HG02870 (cell line): Measurements from ENCODE around the gene DLG1.

Source experiments
- ATAC-seq: cut with Tn5 transposase; IDR thresholded peaks from one replicate; pipeline ENCODE4 v1.9.1; 2021; ENCODE audit warnings: mild to moderate bottlenecking, moderate library complexity; ENCODE audit not compliant: unreplicated experiment

DLG1 gene

DNA sequence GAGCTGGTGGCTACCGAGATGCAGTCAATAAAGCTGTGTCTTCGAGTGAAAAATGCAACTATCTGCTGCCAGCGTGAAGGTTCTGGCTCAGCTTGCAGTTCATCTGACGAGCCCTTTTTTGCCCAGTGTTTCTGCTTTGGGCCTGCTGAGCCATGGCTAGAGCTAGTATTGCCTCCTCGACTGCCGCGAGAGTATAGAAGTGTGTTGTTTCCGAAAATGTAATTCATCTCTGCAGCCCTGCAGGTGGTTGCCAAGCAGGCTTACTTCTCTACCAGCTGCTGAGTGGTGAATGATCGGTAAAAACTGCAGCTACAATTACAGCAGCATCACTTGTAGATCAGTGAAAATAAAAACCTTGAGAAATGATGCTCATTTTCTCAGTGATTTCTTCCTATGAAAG, 114.8 kb downstream of the DLG1 start:
- ATAC-seq = no peak

DNA sequence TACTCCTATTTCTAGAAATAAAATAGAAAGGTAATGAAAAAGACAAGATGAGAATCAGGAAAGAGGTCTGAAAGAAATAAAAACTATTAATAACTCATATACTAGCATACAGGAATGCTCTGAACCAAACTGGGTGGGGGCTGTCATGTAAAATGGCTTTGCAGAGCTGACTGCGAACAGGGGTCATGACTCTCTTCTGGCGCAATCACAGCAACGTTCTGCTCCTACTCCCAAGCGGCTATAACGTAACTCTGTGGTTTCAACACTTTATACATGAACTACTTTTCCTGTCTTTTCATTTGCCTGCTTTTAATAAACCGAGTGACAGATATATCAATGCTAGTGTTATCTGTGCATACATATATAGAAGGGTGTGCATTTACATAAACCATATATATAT, 116.7 kb downstream of the DLG1 start:
- ATAC-seq = no peak

DNA sequence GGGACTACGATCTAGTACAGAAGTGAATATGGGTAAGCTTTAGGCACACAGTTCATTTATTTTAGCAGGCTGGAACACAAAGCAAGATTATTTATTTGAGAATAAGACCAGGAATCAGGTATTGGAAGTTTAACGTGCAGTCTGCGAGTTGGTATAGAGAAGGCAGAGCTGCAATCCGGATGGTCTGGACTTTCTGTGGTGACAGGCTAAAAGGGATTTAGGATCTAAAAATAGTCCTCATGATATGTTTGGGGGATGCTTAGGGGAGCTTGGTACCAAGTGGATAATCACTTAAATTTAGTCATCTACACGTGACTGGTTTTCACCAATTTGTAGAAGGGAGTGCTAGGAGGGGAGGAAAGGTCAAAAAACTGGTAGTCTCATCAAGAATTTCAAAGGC, 119.4 kb downstream of the DLG1 start:
- no peak for ATAC-seq

DNA sequence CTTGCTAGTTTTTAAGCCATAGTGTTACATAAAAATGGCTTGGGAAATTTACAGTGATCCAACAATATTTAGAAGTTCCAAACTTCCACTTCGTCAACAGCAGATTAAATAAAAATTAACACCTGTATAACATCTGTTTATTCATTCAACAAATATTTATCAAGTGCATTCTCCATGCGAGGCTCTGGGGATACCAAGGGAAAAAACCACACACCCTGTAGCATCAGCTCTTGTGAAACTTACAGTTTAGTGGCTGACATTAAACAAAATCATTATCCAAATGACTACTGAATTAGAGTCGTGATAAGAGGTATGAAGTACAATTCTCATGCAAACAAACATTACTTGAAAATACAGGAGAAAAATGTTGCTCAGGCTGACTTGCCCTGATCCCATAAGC, 122.9 kb downstream of the DLG1 start:
- ATAC-seq = no peak

DNA sequence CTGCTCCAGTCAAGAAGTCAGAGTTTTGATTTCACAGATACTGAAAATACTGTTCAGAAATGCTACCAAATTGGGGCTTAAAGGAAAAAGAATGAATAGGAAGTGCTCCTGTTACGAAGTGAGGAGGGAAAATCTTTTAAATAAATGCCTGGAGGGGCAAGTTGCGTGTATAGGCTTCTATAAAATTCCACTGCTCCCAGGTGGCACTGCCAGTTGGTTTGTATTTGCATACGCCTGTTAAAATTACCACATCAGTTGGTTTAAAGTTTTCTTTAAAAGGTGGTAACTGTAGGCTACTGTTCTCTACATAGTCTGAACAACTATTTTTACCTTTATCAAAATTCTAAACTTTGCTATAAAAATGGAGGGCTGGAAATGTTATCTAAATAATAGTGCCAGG, 123.5 kb downstream of the DLG1 start:
- ATAC-seq = no peak

DNA sequence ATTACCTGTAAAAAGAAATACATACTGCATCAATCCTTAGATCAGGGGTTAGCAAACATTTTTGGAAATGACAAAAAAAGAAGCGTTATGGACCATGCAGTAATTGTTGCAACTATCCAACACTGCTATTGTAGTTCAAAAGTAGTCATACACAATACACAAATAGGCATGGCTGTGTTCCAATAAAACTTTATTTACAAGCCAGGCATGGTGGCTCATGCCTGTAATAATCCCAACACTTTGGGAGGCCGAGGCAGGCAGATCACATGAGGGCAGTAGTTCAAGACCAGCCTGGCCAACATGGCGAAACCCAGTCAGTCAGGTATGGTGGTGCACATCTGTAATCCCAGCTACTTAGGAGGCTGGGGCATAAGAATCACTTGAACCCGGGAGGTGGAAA, 124.8 kb downstream of the DLG1 start:
- ATAC-seq = no peak

DNA sequence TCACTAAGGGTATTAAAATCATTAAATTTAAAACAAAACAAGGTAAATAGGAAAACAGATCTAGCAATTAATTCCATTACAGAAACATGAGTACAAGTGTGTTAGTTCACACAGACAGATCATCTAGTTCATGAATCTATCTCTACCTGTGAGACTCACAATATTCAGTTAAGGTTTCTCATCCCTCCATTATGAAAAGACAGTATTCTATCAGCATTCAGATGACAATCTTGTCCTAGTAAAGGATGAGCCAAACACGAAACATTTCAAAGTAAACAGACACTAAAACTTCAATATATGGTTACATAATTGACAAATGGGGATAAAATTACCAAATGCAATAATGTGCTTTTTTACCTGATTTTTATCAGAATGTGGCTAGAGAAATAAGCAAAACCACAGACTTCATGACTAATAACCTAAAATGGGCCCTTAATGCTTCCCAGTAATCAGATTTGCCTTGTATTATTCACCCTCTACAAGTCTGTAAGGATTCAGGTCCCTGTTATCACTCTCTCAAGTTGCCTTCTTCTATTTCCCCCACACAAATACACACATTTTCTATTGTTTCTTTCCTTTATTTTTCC, 126.8 kb downstream of the DLG1 start:
- no peak for ATAC-seq

DNA sequence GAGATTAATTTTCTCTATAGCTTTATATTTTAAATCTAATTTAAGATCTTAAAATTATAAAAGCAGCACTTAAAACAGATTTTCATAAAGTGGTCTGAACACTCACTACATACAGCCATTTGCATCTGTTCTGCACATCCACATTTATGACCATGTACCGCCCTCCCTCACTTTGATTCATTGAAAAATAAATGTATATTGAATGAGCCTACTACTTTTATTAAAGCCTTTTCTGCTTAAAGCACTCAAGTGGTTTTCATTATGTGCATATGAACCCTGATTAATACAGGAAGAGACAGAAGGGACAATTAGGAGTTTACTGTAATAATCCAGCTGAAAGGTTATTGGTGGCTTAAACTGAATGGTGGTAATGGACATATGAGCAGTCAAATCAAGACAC, 129.4 kb downstream of the DLG1 start:
- no peak for ATAC-seq

DNA sequence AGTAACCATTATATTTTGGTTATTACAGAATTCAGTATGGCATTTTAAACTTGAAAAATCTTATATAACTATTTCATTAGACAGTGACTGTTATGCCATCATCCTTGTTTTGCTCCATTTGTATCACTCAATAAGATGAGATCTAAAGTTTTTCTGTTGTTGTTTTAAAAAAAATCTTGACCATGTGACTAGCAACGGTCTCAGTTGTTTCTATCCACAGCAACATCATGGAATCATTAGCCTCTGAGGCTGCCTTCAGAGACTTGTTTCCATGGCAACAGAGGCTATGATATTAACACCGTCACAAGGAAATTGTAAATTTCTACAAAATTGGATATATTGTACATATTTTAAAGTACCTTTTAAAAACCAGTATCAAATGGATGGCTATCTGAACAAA, 129.8 kb downstream of the DLG1 start:
- no peak for ATAC-seq

DNA sequence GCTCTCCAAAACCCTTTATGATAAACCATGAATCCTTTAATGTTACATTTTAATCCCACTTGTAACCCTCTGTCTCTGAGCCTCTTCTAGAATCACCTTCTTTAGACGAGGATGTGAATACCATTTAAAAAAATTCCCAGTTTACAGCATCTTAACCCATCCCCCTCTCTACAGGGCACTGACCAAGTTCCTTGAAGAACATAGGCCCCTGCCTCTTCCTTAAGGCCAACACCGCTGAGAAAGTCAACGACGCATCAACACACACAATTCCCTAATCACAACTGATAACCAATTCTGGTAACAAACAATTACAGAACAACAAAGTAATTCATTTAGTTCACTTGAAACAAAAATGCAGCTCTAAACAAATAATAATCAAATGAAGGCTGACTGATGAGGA, 130.3 kb downstream of the DLG1 start:
- ATAC-seq = no peak

DNA sequence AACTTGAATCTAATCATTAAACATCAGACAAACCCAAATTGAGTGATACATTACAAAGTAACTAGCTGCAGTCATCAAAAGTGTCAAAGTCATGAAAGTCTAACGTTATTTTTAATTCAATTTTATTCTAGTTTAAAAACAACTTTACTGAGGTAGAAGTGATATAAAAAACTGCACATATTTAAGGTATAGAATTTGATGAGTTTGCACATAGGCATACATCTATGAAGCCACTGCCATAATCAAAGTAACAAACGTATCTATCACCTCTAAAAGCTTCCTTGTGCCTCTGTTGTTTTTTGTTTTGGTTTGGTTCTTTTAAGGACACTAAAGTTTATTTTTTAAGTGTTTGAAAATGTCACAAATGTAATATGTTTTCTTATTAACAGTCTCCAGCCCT, 130.9 kb downstream of the DLG1 start:
- ATAC-seq = no peak

DNA sequence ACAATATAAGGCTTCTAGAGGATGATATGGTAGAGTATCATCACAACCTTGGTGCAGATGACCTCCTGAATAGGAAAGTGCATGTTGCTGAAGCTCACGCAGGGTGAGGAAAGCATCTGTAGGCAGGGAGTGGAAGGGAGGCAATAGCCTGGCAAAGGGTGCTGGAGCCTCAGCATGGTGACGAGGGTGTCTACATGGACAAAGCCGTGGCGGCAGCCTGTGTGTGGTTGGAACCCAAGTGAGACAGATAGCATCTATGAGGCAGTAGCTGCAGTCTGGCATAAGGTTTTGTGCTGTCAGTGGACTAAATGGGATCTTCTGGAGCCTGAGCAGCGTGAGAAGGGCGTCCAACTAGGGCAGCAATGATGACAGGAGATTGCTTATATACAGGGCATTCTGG, 132.5 kb downstream of the DLG1 start:
- no peak for ATAC-seq

DNA sequence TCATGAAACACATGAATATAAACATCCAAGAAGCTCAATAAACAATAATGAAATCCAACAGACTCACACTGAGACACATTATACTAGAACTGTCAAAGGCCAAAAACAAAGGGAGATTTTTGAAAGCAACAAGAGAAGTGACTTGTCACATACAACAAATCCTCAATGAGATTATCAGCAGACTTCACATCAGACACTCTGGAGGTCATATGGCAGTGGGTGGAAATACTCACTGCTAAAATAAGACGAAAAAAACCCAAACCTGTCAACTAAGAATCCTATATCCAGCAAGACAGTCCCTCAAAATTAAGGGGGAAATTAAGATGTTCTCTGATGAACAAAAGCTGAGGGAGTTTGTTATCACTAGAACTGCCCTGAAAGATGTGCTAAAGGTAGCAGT, 143.4 kb downstream of the DLG1 start:
- ATAC-seq = no peak

DNA sequence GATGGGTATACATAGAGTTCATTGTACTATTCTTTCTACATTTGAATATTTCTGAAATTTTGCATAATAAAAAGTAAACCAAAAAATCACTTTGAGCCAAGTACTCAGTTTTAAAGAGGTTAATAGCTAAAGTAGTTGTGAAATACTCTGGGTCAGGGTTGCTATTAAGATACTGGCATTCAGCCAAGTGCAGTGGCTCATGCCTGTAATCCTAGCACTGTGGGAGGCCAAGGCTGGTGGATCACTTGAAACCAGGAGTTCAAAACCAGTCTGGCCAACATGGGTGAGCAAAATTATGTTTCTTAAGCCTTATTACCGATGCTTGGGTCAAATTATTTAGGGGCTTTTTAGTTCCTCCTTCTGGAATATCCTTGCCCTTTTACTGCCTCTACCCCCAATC, 146.8 kb downstream of the DLG1 start:
- no peak for ATAC-seq

DNA sequence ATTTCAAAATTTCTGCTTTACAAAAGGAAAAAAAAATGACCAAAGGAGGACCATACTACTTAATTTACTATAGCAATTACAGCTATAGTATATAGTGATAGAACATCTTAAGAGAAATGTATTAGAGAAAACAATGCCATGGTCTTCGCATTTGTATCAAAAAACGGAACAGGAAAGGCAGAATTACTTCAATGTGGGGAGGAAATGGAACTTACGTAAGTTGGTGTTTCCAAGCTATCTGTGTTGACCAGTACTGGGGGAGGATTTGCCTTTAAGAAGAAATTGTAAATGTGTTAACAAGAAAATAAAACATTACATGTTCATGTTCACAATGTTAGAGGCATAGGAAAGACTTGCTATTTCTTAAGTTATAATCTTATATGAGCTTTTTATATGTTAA, 148.9 kb downstream of the DLG1 start:
- no peak for ATAC-seq

DNA sequence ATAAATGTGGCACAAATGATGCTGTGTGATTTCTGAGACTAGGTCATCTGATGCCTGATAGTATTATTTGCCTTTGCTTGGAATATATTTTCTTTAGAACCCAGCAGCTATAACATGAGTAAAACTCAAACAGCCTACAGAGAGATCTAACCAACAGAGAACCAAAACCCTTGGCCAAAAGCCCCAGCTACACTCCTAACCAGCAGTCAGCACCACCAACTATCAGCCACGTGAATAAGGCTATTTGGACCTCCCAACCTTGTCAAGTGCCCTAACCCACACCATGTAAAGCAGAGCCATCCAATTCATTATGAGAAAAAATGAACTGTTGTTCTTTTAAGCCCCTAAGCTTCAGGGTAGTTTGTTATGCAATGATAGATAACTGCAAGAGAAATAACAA, 154.2 kb downstream of the DLG1 start:
- ATAC-seq = no peak

DNA sequence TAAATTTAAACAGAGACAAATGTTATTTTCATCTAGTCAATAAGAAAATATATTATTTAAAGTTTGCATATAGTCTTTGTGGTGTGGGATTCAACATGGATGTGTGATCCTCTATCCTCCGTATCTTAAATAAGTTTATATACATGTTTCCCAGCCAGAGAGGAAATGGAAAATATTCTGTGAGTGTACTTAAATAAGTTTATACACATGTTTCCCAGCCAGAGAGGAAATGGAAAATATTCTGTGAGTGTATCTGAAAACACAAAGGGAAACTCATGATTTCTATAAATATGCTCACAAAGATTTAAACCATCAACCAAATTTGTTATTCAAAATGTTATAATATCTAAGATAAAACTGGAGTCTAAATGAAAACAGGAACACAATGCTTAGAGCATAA, 158.8 kb downstream of the DLG1 start:
- no peak for ATAC-seq

DNA sequence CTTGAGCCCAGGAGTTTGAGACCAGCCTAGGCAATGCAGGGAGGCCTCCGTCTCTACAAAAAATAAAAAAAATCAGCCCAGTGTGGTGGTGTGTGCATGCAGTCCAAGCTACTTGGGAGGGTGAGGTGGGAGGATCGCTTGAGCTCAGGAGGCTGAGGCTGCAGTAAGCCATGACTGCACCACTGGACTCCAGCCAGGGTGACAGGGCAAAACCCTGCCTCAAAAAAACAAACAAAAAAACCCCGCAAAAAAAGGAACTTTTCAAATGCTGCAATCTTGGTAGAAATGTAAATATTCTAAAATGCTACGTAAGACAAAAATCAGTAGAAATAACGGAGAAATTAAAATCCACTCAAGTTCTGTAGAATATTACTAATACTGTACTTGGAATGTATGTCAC, 160.7 kb downstream of the DLG1 start:
- ATAC-seq = no peak

DNA sequence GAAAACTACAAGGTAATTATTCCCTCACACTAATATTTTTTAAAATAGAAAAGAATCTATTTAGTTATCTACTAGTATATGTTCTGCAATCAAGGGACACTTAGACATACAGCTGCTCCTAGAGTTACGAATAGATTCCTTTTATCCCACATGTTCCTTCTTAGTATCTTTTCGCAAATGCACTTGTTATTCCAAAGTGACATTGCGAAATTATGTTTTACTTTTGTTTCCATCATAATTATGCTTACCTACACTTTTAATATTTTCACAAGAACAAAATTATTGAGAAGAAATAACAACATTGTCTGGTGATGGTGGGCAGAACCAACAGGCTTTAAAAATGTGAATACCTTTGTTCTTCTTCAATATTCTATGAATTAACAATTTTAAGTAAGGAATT, 161.7 kb downstream of the DLG1 start:
- no peak for ATAC-seq

DNA sequence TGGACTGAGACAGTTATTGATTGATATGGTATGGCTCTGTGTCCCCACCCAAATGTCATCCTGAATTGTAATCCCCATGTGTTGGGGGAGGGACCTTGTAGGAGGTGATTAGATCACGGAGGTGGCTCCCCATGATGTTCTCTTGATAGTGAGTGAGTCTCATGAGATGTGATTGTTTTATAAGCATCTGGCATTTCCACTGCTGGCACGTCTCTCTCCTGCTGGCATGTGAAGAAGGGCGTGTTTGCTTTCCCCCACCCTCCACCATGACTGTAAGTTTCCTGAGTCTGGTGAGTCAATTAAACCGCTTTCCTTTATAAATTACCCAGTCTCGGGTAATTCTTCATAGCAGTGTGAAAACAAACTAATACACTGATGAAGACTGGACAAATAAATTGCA, 163.2 kb downstream of the DLG1 start:
- ATAC-seq = no peak

DNA sequence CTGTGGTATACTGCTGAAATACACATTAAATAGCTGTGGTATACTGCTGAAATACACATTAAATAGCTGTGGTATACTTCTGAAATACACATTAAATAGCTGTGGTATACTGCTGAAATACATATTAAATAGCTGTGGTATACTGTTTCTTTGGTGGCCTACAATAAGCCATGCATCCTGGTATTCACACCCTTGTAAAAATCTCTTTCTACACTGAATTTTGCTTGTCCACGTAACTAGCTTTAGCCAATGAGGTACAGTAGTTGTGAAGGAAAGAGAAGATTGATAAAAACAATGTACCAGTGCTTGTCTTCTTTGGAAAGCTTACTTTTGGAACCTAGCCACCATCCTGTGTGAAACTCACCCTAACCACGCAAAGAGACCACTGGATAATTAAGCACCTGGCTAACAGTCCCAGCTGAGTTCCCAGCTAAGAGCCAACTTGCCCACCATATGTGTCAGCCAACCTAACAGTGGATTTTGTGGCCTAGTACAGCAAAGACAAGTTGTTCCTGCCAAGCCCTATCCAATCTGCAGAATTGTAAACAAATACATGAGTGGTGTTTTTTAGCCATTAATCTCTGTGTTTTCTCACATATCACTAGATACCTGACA, 165.4 kb downstream of the DLG1 start:
- no peak for ATAC-seq

DNA sequence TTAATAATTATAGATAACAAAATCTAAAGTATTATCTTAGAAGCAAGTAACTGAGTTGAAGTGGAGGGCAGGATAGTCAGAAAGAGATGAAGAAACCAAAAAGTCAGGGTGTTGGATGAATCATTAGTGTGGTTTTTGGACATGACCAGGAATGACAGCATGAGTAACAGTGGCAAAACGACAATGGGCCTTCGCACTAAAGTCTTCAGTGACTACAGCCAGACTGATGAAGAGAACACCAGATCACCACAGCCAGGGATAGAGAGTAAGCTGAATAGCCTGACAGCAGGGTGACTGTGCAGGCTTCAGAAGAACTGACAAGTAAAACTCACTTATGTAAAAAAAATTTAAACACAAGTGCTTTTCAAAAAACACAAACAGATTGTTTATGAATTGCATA, 172.8 kb downstream of the DLG1 start:
- no peak for ATAC-seq

DNA sequence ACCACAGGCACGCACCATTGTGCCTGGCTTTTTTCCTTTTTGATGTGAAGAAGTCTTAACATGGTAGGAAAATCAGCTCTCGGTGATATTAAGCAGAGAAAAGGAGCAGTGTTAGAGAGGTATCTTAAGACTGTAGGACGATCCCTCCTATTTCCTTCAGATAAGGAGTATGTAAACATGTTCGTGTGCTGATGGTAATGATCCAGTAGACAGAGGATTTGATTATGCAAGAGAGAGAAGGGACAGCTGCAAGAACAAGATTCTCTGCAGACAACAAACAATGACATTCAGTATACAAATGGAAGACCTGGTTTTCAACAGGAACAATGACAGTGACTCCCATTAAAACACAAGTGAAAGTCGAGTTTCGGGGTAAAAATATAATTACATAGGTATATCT, 173.7 kb downstream of the DLG1 start:
- ATAC-seq = no peak
